H9 (cell line): ENCODE data around the gene TNFAIP6. TPM values are rescaled to one million over a fixed set of nuclear protein-coding genes. Genes with fewer than 3 reads are reported as not detected.

Experiments used
- DNase-seq: peaks from one replicate; pipeline ENCODE4 v3.0.0-alpha.2; 2017
- H2AFZ ChIP-seq: one replicate; pipeline ENCODE4 v1.6.1; 2013; ENCODE audit warnings: mild to moderate bottlenecking, low read length, control low read depth, moderate library complexity
- H2AK5ac ChIP-seq: 2 replicates; pipeline ENCODE4 v1.6.1; 2013; ENCODE audit warnings: low read length, control low read depth, mixed read lengths; ENCODE audit not compliant: insufficient read length
- H2BK120ac ChIP-seq: one replicate; pipeline ENCODE4 v1.6.1; 2013; ENCODE audit warnings: low read depth, mild to moderate bottlenecking, low read length, control low read depth, inconsistent platforms; ENCODE audit not compliant: poor library complexity, severe bottlenecking
- H2BK12ac ChIP-seq: 2 replicates; pipeline ENCODE4 v1.6.1; 2013; ENCODE audit warnings: low read length, control low read depth, mixed read lengths, low read depth; ENCODE audit not compliant: insufficient read length
- H2BK15ac ChIP-seq: 2 replicates; pipeline ENCODE4 v1.6.1; 2013; ENCODE audit warnings: low read depth, low read length, control low read depth
- H2BK20ac ChIP-seq: one replicate; pipeline ENCODE4 v1.6.1; 2013; ENCODE audit warnings: low read depth, mild to moderate bottlenecking, low read length, control low read depth, inconsistent platforms; ENCODE audit not compliant: poor library complexity, severe bottlenecking
- H2BK5ac ChIP-seq: 2 replicates; pipeline ENCODE4 v1.6.1; 2013; ENCODE audit warnings: low read length, control low read depth, mixed read lengths; ENCODE audit not compliant: insufficient read length
- H3K14ac ChIP-seq: 2 replicates; pipeline ENCODE4 v1.6.1; 2013; ENCODE audit warnings: low read length, control low read depth; ENCODE audit not compliant: insufficient read depth
- H3K18ac ChIP-seq: 2 replicates; pipeline ENCODE4 v1.6.1; 2013; ENCODE audit warnings: low read depth, mild to moderate bottlenecking, mixed read lengths, low read length, control low read depth; ENCODE audit not compliant: insufficient read length
- H3K23ac ChIP-seq: 2 replicates; pipeline ENCODE4 v1.6.1; 2013; ENCODE audit warnings: low read length, control low read depth, mixed read lengths, low read depth; ENCODE audit not compliant: insufficient read length
- H3K23me2 ChIP-seq: 2 replicates; pipeline ENCODE4 v1.6.1; 2013; ENCODE audit warnings: low read depth, mild to moderate bottlenecking, mixed read lengths, low read length, control low read depth; ENCODE audit not compliant: insufficient read length, poor library complexity, severe bottlenecking
- H3K27ac ChIP-seq: 2 replicates; pipeline ENCODE4 v1.5.1; 2013; ENCODE audit warnings: low read length, control low read depth, mixed read lengths, low read depth; ENCODE audit not compliant: insufficient read length
- H3K27me3 ChIP-seq: 2 replicates; pipeline ENCODE4 v1.6.1; 2013; ENCODE audit warnings: low read length, control low read depth, inconsistent platforms; ENCODE audit not compliant: insufficient read depth
- H3K4ac ChIP-seq: 2 replicates; pipeline ENCODE4 v1.6.1; 2013; ENCODE audit warnings: low read depth, mild to moderate bottlenecking, control low read depth, inconsistent platforms, low read length, moderate library complexity
- H3K4me1 ChIP-seq: 2 replicates; pipeline ENCODE4 v1.6.1; 2013; ENCODE audit warnings: low read length, control low read depth, inconsistent platforms; ENCODE audit not compliant: insufficient read depth
- H3K4me2 ChIP-seq: 2 replicates; pipeline ENCODE4 v1.6.1; 2013; ENCODE audit warnings: low read length, control low read depth, mixed read lengths; ENCODE audit not compliant: insufficient read length, insufficient read depth
- H3K56ac ChIP-seq: 2 replicates; pipeline ENCODE4 v1.6.1; 2013; ENCODE audit warnings: low read depth, mild to moderate bottlenecking, mixed read lengths, low read length, control low read depth; ENCODE audit not compliant: insufficient read length
- H3K79me1 ChIP-seq: 2 replicates; pipeline ENCODE4 v1.6.1; 2013; ENCODE audit warnings: low read depth, mild to moderate bottlenecking, moderate library complexity, low read length, control low read depth, inconsistent platforms; ENCODE audit not compliant: insufficient read depth, poor library complexity, severe bottlenecking
- H3K79me2 ChIP-seq: 2 replicates; pipeline ENCODE4 v1.6.1; 2013; ENCODE audit warnings: low read length, control low read depth, inconsistent platforms; ENCODE audit not compliant: insufficient read depth
- H3K9ac ChIP-seq: 2 replicates; pipeline ENCODE4 v1.6.1; 2013; ENCODE audit warnings: low read length, control low read depth, mixed read lengths; ENCODE audit not compliant: insufficient read length; ENCODE audit errors: extremely low read depth
- H3K9me3 ChIP-seq: one replicate; pipeline ENCODE4 v1.6.1; 2013; ENCODE audit warnings: low read depth, low read length, inconsistent platforms; ENCODE audit not compliant: control insufficient read depth
- H3T11ph ChIP-seq: one replicate; pipeline ENCODE4 v1.6.1; 2013; ENCODE audit warnings: mild to moderate bottlenecking, low read length, control low read depth, inconsistent platforms
- H4K20me1 ChIP-seq: one replicate; pipeline ENCODE4 v1.6.1; 2013; ENCODE audit not compliant: control insufficient read depth, insufficient read length, insufficient read depth
- H4K5ac ChIP-seq: 2 replicates; pipeline ENCODE4 v1.6.1; 2013; ENCODE audit warnings: low read depth, mild to moderate bottlenecking, mixed read lengths, low read length, control low read depth; ENCODE audit not compliant: insufficient read length
- H4K8ac ChIP-seq: replicated peaks from 2 replicates; pipeline ENCODE4 v1.6.1; 2013; ENCODE audit warnings: low read length, control low read depth, mixed read lengths, low read depth; ENCODE audit not compliant: insufficient read length
- H4K91ac ChIP-seq: 2 replicates; pipeline ENCODE4 v1.6.1; 2013; ENCODE audit warnings: low read depth, mild to moderate bottlenecking, moderate library complexity, mixed read lengths, low read length, control low read depth; ENCODE audit not compliant: insufficient read length
- H3K27ac Mint-ChIP-seq, 3 experiments: 2 replicates in 2 of 3; 3 replicates in 1 of 3; pipeline ENCODE4 v1.8.0; 2020 to 2021; ENCODE audit warnings: mixed read lengths in 3 of 3, mild to moderate bottlenecking in 1 of 3, moderate library complexity in 1 of 3
- H3K27me3 Mint-ChIP-seq: 2 replicates; pipeline ENCODE4 v1.8.0; 2021; ENCODE audit warnings: low read depth, mild to moderate bottlenecking, moderate library complexity, mixed read lengths
- H3K36me3 Mint-ChIP-seq, 3 experiments: 2 replicates in 2 of 3; 3 replicates in 1 of 3; pipeline ENCODE4 v1.8.0; 2020 to 2021; ENCODE audit warnings: low read depth in 3 of 3, mixed read lengths in 3 of 3; ENCODE audit not compliant: insufficient read depth in 1 of 3
- H3K4me1 Mint-ChIP-seq, 2 experiments: 2 replicates each; pipeline ENCODE4 v1.8.0; 2020; ENCODE audit warnings: mixed read lengths in 2 of 2
- H3K4me3 Mint-ChIP-seq, 2 experiments: 2 replicates in 1 of 2; 3 replicates in 1 of 2; pipeline ENCODE4 v1.8.0; 2020 to 2021; ENCODE audit warnings: mild to moderate bottlenecking in 2 of 2, mixed read lengths in 2 of 2, moderate library complexity in 1 of 2
- H3K9me3 Mint-ChIP-seq, 2 experiments: 2 replicates in 1 of 2; 3 replicates in 1 of 2; pipeline ENCODE4 v1.8.0; 2020; ENCODE audit warnings: mild to moderate bottlenecking in 2 of 2, mixed read lengths in 2 of 2, moderate library complexity in 1 of 2
- CTCF ChIP-seq: fragments of 200-600 bp; sonication (generic); conservative IDR thresholded peaks from 3 replicates; pipeline ENCODE4 v1.8.0; 2021; ENCODE audit warnings: antibody characterized with exemption, mild to moderate bottlenecking
- WGBS: extraction: QIAGEN DNeasy Blood & Tissue Kit; methylation state at CpG from one replicate; pipeline ENCODE4 v1.1.7; 2013; ENCODE audit warnings: missing lambda C conversion rate, low lambda C conversion rate, mixed read lengths; ENCODE audit not compliant: insufficient read length; ENCODE audit errors: extremely low coverage; 5-methylcytosine and 5-hydroxymethylcytosine counted together
- total RNA-seq: library from RNA; stranded (reverse); gene quantifications from 2 replicates; pipeline ENCODE4 v1.2.1, GENCODE V29; 2021

The TNFAIP6 gene
- total RNA-seq, 1 experiment from 2014 or later: 1.2 TPM

- no peak for TF ChIP-seq CTCF
- Histone ChIP-seq H3K79me2 (no peaks in the 10 kb centered on the region), H2AK5ac (no peak overlapping the region), H4K8ac (no peak overlapping the region), H3K27ac (no peak overlapping the region), H2AFZ (no peak overlapping the region), H4K20me1 (no peaks in the 10 kb centered on the region), H4K91ac (no peak overlapping the region), H2BK120ac (no peak overlapping the region), H3K18ac (no peak overlapping the region), H3K27me3 (no peaks in the 10 kb centered on the region), H3K9ac (no peak overlapping the region), H4K5ac (no peak overlapping the region), H3K56ac (no peak overlapping the region), H2BK20ac (no peak overlapping the region), H2BK12ac (no peak overlapping the region), H3K23ac (no peak overlapping the region), H3K23me2 (no peaks in the 10 kb centered on the region), H3K9me3 (no peaks in the 10 kb centered on the region), H3K4me2 (no peak overlapping the region), H3K79me1 (no peaks in the 10 kb centered on the region), H2BK15ac (no peak overlapping the region), H3K14ac (no peak overlapping the region), H3K4me1 (no peaks in the 10 kb centered on the region; the same call in 1 of the 2 replicates), H3T11ph (no peak overlapping the region), H2BK5ac (no peak overlapping the region), H3K4ac (no peak overlapping the region)
- Mint-ChIP-seq H3K36me3 (peaks cover 0 to 4% (median 0%) of the 10 kb centered on the region in 3 experiments; a peak in 2 of 7 replicates), H3K9me3 (no peaks in the 10 kb centered on the region), H3K27me3 (no peaks in the 10 kb centered on the region), H3K4me3 (no peak overlapping the region), H3K27ac (no peak overlapping the region), H3K4me1 (peaks cover 0 to 6% of the 10 kb centered on the region in 2 experiments; a peak in 3 of 4 replicates)
- DNase-seq: no peak
- WGBS: no CpG with 5 or more reads among the region's 2 CpGs
These were observed 23.9 kb downstream of the TNFAIP6 start for GRCh38 chr2:151381266-151381665.
